T-helper 17 cell (primary cell): ENCODE results near the gene ENDOV. TPM values are rescaled to one million over a fixed set of nuclear protein-coding genes. Genes with fewer than 3 reads are reported as not detected.

Experiments used
- ATAC-seq: fragments of 150-1000 bp; cut with Tn5 transposase; 2 replicates; pipeline ENCODE4 v1.10.0; 2021; ENCODE audit warnings: mild to moderate bottlenecking, moderate library complexity
- DNase-seq, 3 donors: peaks; one replicate each; pipeline versions ENCODE4 v3.0.0 to v3.0.0-alpha.2; 2020 to 2021
- H3K9me3 ChIP-seq: one replicate; pipeline ENCODE4 v1.7.0; 2013; ENCODE audit warnings: low read length, mild to moderate bottlenecking; ENCODE audit not compliant: control insufficient read depth, poor library complexity, severe bottlenecking
- H3K27ac Mint-ChIP-seq: one replicate; pipeline ENCODE4 v1.8.0; 2022; ENCODE audit warnings: mild to moderate bottlenecking, moderate library complexity, mixed read lengths
- H3K27me3 Mint-ChIP-seq: one replicate; pipeline ENCODE4 v1.8.0; 2022; ENCODE audit warnings: mixed read lengths
- H3K36me3 Mint-ChIP-seq: one replicate; pipeline ENCODE4 v1.8.0; 2022; ENCODE audit warnings: low read depth, mixed read lengths
- H3K4me1 Mint-ChIP-seq: one replicate; pipeline ENCODE4 v1.8.0; 2022; ENCODE audit warnings: mild to moderate bottlenecking, mixed read lengths
- H3K4me3 Mint-ChIP-seq: one replicate; pipeline ENCODE4 v1.8.0; 2022; ENCODE audit warnings: mild to moderate bottlenecking, moderate library complexity, mixed read lengths
- total RNA-seq, 4 donors: library from RNA in 2 of 4; stranded (reverse) in 2 of 4; gene quantifications; one replicate each; pipeline ENCODE4 v1.2.3 and lab custom pipeline; 2022 to 2026

ENDOV gene
- total RNA-seq = 10 to 100 TPM; 14.1 to 24.5 TPM
- 7.3 to 7.4 reads per million in 2 donors for total RNA-seq (lab: John Stamatoyannopoulos, UW)

DNA sequence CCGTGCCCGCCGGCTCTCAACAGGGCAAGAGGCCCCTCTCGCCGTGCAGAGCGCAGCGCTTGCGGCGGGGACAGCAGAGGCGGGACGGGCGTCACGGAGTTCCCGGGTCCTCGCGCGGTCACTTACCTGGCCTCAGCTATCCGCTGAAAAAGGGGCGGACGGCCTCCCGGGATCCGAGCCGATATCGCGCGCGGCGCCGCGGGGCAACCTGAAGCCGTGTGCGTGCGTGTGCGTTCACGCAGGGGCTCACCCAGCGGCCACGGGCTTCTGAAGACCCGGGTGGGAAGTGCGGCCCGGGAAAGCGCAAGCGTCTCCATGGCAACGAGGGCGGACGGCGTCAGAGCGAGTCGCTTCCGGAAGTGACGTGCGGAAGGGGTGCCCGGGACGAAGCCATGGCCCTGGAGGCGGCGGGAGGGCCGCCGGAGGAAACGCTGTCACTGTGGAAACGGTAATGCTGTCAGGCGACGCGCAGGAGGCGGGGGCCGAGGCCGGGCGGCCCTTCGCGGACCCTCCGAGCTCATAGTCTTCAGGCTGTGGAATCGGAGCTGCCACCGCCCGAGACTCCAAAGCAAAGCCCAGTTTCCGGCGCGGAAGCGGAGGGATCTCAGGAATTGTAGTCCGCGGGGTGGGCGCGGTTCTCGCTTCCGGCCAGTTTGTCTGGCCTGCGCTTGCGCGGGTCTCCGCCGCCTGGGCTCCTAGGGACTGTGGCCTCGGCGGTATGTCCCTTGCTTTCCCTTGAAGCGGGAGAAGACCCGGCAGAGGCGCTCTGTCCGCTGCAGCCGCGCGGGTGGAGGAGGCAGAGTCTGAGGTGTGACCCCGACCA, at the start of gene ENDOV:
TSS of gene ENDOV (plus strand) at position 365 of the 823 bp plus-strand sequence. CDS start at position 393, 28 bp downstream.
- Mint-ChIP-seq H3K27ac (peak within 1 kb of the TSS; percentile 94), H3K4me3 (peak within 1 kb of the TSS; percentile 92), H3K36me3 (peaks cover 7% of the 10 kb centered on the region), H3K4me1 (peaks cover 23% of the 10 kb centered on the region), H3K27me3 (peaks cover 34% of the 10 kb centered on the region)
- peak; percentile 91 for ATAC-seq
- H3K9me3 ChIP-seq = no peaks in the 10 kb centered on the region
- peak; percentile 90 for DNase-seq

GRCh38 chr17:80365983-80366382, 49.0 kb upstream of the ENDOV start:
- Mint-ChIP-seq H3K4me1 (no peaks in the 10 kb centered on the region), H3K36me3 (peaks cover 7% of the 10 kb centered on the region), H3K27ac (no peak overlapping the region), H3K4me3 (no peak overlapping the region), H3K27me3 (no peaks in the 10 kb centered on the region)
- no peak for DNase-seq
- ATAC-seq = no peak
- H3K9me3 ChIP-seq = no peaks in the 10 kb centered on the region

GRCh38 chr17:80367503-80367902, 47.5 kb upstream of the ENDOV start:
- H3K27ac Mint-ChIP-seq = no peak overlapping the region

DNA sequence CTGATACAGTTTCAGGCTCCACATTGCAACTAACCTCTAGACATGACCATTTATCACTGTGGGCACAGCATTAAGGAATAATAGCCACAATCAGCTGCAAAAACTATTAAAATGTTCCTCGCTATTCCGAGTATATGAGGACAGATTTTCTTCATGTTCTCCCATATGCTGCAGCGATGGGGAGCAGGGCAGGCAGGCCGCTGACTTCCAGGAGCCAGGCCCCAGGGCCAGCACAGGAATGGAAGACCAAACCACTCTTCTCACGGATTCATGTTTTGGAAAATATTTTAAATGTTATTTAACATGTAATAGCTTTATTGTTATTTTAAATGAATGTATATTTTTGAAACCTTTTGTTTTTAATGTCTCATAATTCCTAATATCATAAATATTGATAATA, 43.8 kb upstream of the ENDOV start:
- Mint-ChIP-seq H3K36me3 (peaks cover 7% of the 10 kb centered on the region), H3K4me1 (no peaks in the 10 kb centered on the region)
- no peak for DNase-seq

More at GRCh38 chr17:80367503-80367902, 47.5 kb upstream of the ENDOV start:
- no peak for ATAC-seq
- Mint-ChIP-seq H3K4me3 (no peak overlapping the region), H3K4me1 (no peaks in the 10 kb centered on the region), H3K27me3 (no peaks in the 10 kb centered on the region), H3K36me3 (peaks cover 5% of the 10 kb centered on the region)
- H3K9me3 ChIP-seq = no peaks in the 10 kb centered on the region
- no peak for DNase-seq

DNA sequence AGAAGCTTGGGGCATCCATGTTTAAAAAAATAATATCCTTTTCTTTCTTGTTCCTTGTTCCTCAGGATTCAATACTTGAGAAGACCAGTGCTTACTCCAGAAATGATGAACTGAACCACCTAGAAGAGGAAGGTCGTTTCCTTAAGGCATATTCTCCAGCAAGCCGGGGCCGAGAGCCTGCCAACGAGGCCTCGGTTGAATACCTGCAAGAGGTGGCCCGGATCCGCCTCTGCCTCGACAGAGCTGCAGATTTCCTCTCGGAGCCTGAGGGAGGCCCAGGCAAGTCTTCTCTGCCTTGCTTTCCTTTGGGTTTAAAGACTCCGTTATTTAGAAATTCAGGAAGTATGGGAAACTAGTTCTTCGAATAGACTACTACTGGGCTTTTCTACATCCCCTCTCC, 42.5 kb upstream of the ENDOV start:
- no peak overlapping the region for H3K27ac Mint-ChIP-seq
- ATAC-seq = no peak
- no peak for DNase-seq

More for the DNA sequence above, 43.8 kb upstream of the ENDOV start:
- Mint-ChIP-seq H3K4me3 (no peak overlapping the region), H3K27ac (peak overlapping the region; percentile 41), H3K27me3 (no peaks in the 10 kb centered on the region)
- H3K9me3 ChIP-seq = no peaks in the 10 kb centered on the region
- no peak for ATAC-seq

DNA sequence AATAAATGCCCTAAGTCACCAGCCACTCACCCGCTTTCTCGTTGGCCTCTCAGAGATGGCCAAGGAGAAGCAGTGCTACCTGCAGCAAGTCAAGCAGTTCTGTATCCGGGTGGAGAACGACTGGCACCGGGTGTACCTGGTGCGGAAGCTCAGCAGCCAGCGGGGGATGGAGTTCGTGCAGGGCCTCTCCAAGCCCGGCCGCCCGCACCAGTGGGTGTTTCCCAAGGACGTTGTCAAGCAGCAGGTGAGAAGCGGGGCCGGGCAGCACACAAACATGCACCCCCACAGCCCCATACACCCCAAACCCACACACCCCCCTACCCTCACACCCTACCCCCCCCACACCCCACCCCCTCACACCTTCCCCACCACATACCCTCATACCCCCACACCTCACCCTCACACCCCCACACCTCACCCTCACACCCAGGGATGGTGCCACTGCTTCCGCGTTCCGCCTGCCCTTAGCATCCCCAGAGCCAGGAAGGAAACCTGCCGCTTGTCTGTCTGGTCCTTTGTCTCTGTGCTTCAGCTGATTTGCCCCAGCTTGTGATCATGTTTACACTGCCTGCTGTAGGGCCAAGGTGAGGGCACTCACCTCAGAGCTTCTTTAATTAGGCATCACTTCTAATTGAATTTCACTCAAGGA, 41.9 kb upstream of the ENDOV start:
- H3K27me3 Mint-ChIP-seq = no peaks in the 10 kb centered on the region
- H3K4me3 Mint-ChIP-seq = no peak overlapping the region
- no peak overlapping the region for H3K27ac Mint-ChIP-seq
- no peaks in the 10 kb centered on the region for H3K9me3 ChIP-seq
- no peak for ATAC-seq
- H3K36me3 Mint-ChIP-seq = peaks cover 7% of the 10 kb centered on the region
- no peak for DNase-seq
- peaks cover 2% of the 10 kb centered on the region for H3K4me1 Mint-ChIP-seq

More for the DNA sequence above, 42.5 kb upstream of the ENDOV start:
- Mint-ChIP-seq H3K36me3 (peaks cover 8% of the 10 kb centered on the region), H3K4me1 (no peaks in the 10 kb centered on the region), H3K4me3 (no peak overlapping the region), H3K27me3 (no peaks in the 10 kb centered on the region)
- H3K9me3 ChIP-seq = no peaks in the 10 kb centered on the region

DNA sequence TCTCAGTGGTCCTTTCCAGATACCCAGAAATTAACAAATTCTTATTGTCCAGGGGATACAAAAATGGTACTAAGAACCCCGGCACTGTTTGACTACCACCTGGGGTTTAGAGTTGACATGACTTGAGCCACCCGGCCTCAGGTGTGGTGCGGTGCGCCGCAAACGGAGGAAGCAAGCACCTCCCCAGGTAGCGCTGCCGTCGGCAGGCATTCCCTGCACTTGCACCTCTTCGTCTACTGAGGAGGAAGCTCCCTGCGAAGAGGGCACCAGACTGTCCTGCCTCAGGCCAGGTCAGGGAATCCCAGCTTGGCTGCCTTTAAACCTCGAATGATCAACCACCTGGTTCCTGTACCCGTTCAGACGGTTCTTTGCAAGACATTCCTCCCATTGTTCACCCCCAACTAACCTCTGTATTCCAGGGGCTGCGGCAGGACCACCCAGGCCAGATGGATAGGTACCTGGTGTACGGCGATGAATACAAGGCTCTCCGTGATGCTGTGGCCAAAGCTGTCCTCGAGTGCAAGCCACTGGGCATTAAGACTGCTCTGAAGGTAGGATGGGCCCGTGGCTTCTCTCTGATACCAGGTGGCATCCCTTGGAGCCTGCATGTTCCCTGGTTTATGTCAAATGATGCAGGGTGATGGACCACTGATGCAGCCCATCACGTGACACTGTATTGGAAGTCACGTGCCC, 40.8 kb upstream of the ENDOV start:
- no peaks in the 10 kb centered on the region for H3K9me3 ChIP-seq
- no peak for DNase-seq
- Mint-ChIP-seq H3K27ac (peak overlapping the region; percentile 32), H3K4me3 (no peak overlapping the region), H3K36me3 (peaks cover 10% of the 10 kb centered on the region), H3K4me1 (peaks cover 2% of the 10 kb centered on the region), H3K27me3 (no peaks in the 10 kb centered on the region)
- no peak for ATAC-seq

- no peaks in the 10 kb centered on the region for H3K9me3 ChIP-seq
- Mint-ChIP-seq H3K4me3 (no peak overlapping the region), H3K36me3 (peaks cover 10% of the 10 kb centered on the region), H3K27me3 (no peaks in the 10 kb centered on the region), H3K27ac (peak overlapping the region; percentile 32), H3K4me1 (peaks cover 2% of the 10 kb centered on the region)
- ATAC-seq (no peak), DNase-seq (no peak)
Measured at GRCh38 chr17:80374732-80375585, 40.0 kb upstream of the ENDOV start.

GRCh38 chr17:80376531-80376930, 38.4 kb upstream of the ENDOV start:
- no peaks in the 10 kb centered on the region for H3K9me3 ChIP-seq
- Mint-ChIP-seq H3K4me1 (peaks cover 2% of the 10 kb centered on the region), H3K4me3 (no peak overlapping the region), H3K36me3 (peaks cover 10% of the 10 kb centered on the region), H3K27me3 (no peaks in the 10 kb centered on the region), H3K27ac (peak overlapping the region; percentile 21)
- ATAC-seq (no peak), DNase-seq (no peak)

DNA sequence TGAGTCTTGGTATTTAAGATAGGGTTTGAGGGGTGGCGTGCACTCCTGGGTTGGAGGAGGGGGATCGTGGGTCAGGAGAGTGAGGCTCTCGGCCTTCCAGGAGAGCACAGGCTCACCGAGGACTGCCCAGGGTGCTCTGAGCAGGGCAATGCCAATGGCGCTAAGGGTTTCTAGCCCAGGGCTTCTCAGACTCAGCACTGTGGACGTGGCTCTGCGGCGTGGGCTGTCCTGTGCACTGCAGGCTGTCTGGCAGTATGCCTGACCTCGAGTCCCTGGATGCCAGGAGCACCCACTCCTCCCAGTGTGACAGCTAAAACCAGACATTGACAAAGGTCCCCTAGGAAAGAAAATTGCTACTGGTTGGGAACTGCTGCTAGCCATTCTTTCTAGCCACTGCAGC, 37.2 kb upstream of the ENDOV start:
- H3K9me3 ChIP-seq = no peaks in the 10 kb centered on the region
- no peaks in the 10 kb centered on the region for H3K27me3 Mint-ChIP-seq
- H3K27ac Mint-ChIP-seq = no peak overlapping the region
- no peak overlapping the region for H3K4me3 Mint-ChIP-seq
- no peak for DNase-seq
- no peak for ATAC-seq
- H3K4me1 Mint-ChIP-seq = peaks cover 2% of the 10 kb centered on the region
- peaks cover 10% of the 10 kb centered on the region for H3K36me3 Mint-ChIP-seq

DNA sequence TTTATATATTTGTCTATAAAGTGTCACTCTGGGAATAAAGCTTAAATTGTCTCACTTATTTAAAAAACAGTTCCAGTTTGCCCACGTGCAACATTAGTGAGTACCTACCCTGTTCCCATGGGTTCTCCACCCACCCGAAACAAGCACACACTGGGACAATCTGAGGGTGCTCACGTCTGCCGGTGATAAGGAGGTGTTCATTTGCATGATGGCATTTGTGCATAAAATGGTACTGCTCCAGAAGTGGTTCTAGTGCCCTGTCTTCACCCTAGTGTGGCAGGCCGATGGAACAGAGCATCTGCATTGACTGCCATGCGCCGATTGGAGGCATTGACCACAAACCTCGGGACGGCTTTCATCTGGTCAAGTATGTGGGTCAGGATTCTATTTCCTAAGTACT, 35.6 kb upstream of the ENDOV start:
- ATAC-seq = no peak

DNA sequence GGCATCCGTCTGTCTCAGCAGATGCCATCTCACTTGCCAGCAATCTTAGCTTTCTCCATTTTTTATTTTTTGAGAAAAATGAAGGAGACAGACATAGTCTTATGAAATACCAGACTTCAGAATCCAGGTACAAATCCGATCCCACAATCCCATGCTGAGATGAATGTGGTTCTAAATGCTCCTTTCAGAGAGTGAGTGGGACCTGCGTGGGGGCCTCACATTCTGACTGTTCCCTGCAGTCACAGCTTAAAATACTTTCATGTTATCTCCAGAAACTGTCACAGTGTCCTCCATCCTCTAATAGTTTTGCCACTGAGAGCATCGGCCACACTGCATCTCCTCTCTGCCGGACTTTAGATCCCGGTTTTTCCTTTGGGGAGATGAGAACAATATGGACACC, 34.9 kb upstream of the ENDOV start:
- peaks cover 17% of the 10 kb centered on the region for H3K36me3 Mint-ChIP-seq
- no peak overlapping the region for H3K4me3 Mint-ChIP-seq
- H3K4me1 Mint-ChIP-seq = peaks cover 9% of the 10 kb centered on the region
- no peaks in the 10 kb centered on the region for H3K27me3 Mint-ChIP-seq
- ATAC-seq (no peak), DNase-seq (no peak)
- no peak overlapping the region for H3K27ac Mint-ChIP-seq
- no peaks in the 10 kb centered on the region for H3K9me3 ChIP-seq

More for the DNA sequence above, 35.6 kb upstream of the ENDOV start:
- no peaks in the 10 kb centered on the region for H3K27me3 Mint-ChIP-seq
- no peak overlapping the region for H3K27ac Mint-ChIP-seq
- H3K36me3 Mint-ChIP-seq = peaks cover 17% of the 10 kb centered on the region
- no peaks in the 10 kb centered on the region for H3K9me3 ChIP-seq
- peaks cover 9% of the 10 kb centered on the region for H3K4me1 Mint-ChIP-seq
- DNase-seq = no peak
- H3K4me3 Mint-ChIP-seq = no peak overlapping the region
